Stimulated activated CD8-positive, alpha-beta memory T cell treated with anti-CD3 and anti-CD28 coated beads, Interleukin-2, amount 100 ng/mL, for 1 hour (primary cell): Measurements from ENCODE around the gene KRTAP5-1.

Source experiments
- DNase-seq, 2 donors: peaks; one replicate each; pipeline ENCODE4 v3.0.0-alpha.2; 2020; ENCODE audit warnings: low read depth in 2 of 2

Gene KRTAP5-1

DNA sequence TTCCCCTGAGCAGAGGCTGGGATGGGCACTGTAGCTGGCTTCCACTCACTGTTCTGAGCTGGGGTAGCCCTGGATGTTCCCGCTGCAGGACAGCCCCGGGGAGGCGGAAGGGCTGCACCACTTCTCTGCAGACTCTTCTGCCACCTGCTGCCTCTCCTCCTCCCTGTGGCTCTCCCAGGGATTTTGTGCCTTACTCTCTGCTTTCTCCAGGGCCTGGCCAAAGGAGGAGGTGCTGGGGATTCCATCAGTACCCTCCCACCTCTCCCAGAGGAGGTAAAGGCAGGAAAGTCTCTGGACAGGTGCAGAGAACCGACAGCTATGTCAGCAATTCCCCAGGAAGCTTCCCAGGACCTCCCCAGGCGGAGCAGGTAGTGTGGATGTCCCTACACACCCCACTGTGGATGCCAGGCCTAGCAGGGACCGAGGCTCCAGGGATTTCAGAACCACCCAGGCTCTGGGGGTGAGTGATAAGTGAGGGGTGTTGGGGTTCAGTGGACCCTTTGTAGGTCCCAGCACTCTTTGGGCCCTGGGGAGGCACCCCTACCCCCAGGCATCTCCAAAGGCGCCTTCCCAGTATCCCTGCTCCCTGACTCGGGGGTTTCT, 24.3 kb downstream of the KRTAP5-1 start:
- DNase-seq, result no peak

GRCh38 chr11:1560002-1560648, 25.0 kb downstream of the KRTAP5-1 start:
- no peak for DNase-seq

GRCh38 chr11:1559111-1559951, 25.8 kb downstream of the KRTAP5-1 start:
- DNase-seq, result no peak

DNA sequence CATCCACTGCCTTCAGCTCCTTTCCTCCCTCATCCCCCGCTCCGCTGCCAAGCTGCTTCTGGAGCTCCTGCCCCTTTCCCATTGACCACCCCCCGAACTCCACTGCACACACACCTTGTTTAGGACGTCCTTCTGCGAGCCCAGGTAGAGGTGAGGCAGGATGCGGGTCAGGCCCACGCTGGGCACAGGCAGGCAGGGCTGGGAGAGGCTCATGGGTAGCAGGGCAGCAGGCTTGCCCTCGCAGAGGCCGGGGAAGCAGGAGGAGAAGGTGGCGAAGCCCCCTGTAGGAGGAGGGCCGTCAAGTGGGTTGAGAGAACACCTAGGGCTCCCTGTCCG, 26.3 kb downstream of the KRTAP5-1 start:
- DNase-seq, result no peak

DNA sequence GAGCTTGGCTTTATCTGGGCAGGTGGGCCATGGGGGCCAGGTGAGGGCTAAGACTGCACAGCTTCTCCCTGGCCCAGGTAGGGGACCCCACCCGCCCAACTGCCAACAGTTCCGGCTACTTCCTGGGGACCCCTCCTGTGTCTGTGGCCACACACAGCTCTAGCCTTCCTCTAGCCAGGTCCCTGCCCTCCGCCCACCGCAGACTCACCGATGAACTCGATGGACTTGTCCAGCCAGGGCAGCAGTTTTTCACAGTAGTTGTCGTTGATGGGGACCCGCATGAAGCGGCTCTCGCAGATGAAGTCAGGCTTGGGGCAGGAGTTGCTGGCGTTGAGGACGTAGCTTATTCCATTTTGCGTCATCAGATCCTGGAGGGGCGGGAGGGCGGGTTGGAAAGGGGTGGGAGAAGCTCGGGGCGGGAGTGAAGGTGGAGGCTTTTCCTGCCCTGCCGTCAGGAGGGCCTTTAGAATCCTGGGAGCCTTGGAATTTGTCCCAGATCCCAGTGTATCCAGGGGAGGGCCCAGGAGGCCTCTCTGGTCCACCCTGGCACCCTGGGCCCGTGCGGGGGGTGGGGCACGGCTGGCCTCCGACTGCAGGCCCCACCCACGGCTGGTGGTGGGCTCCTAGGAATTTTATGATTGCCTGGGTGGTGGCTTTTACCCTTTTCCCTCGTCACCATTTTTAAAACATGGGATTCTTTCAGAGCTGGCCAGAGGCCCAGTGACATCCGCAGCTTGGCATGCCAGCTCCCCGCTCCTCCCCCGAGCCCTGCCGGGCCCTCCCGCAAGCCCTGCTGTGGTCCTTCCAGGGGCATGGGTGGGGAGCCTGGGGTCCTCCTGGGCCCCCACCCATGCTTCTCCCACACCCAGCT, 26.9 kb downstream of the KRTAP5-1 start:
- no peak for DNase-seq

DNA sequence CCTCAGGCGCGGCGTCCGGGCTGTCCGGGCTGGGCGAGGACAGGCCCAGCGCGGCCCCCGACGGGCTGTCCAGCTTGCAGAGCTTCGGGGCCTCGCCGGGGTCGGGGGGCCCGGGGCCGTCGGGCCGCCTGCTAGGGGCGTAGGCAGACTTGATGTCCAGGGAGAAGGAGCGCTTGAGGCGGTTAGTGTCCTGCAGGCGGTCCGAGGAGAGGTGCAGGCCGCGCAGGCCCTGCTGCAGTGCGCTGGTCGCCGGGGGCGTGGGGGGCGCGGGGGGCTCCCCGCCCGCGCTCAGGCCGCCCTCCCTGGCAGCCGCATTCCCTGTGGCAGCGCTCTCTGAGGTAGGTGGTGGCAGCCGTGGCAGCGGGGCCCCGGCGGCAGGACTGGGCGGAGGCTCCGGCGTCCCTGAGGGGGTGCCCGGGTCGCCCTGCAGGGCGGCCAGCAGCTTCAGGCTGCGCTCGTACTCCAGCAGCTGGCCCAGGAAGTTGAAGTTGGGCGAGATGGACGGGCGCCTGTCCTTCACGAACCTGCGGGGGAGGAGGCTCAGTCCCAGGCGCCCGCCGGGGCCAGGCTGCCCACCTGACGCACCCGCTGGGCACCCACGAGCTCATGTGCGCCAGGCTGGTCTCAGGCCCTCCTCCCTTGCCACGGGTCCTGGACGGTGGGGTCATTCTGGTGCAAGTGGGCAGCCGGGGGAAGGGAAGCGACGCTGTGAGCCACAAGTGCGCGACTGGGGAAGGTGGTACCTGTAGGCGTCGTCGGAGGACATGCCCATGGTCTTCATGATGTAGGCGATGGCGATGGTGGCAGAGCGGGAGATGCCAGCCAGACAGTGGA, 27.8 kb downstream of the KRTAP5-1 start:
- DNase-seq, result no peak

- no peak for DNase-seq
Observed at GRCh38 chr11:1556278-1556902, 28.7 kb downstream of the KRTAP5-1 start.

DNA sequence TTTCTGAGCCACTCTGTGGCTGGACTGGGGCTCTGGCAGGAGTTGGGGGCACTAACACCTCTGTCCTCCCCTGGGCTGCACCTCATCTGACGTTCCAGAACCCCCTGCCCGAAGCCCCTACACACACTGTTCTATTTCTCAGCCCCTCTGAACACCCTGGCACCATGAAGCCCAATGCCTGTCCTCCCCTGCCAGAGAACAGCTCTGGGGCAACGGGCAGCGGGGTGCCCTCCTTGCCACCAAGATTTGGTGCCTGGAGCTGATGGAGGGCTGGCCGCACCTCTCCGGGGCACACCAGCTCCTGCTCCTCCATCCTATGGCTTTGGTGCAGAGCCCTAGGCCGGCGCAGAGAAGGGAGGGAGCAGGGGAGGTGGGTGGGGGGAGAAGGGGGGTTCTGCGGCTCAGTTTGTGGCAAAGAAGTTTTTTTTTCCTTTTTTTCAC, 29.4 kb downstream of the KRTAP5-1 start:
- no peak for DNase-seq

DNA sequence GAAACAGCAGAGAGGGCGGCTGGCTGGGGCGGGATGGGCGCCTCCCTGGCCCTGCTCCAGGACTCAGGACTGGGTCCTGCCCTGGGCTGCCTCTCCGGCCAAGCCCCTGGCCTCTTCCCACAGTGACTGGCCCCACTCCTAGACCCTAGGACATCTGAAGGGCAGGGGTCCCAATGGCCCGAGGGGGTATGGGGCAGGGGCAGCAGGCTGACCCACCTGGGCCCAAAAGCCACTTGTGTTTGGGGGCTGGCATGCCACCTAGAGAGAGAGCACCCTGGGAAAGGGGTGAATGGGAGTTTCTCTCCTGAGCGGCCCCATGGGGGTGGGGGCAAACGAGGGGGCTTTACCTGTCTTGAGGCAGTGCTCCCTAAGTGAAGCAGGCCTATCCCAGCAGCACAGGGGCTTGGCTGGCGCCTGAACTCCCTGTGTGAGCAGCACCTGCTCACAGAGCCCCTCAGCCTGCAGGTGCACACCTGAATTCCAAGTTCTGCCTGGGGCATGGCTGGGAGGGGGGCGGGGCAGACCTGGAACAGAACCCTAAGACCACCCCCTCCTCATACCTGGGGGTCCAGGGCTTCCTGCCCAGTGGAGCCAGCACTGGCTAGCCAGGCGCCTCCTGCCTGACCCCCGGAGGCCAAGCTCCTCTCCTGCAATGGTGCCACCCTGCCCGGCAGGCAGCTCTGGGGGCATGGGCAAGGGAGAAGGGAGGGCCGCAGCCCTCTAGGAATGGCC, 29.9 kb downstream of the KRTAP5-1 start:
- DNase-seq, result no peak

- no peak for DNase-seq
Observed at GRCh38 chr11:1553808-1554594, 31.1 kb downstream of the KRTAP5-1 start.

GRCh38 chr11:1549338-1550330, 35.4 kb downstream of the KRTAP5-1 start:
- DNase-seq, result no peak

DNA sequence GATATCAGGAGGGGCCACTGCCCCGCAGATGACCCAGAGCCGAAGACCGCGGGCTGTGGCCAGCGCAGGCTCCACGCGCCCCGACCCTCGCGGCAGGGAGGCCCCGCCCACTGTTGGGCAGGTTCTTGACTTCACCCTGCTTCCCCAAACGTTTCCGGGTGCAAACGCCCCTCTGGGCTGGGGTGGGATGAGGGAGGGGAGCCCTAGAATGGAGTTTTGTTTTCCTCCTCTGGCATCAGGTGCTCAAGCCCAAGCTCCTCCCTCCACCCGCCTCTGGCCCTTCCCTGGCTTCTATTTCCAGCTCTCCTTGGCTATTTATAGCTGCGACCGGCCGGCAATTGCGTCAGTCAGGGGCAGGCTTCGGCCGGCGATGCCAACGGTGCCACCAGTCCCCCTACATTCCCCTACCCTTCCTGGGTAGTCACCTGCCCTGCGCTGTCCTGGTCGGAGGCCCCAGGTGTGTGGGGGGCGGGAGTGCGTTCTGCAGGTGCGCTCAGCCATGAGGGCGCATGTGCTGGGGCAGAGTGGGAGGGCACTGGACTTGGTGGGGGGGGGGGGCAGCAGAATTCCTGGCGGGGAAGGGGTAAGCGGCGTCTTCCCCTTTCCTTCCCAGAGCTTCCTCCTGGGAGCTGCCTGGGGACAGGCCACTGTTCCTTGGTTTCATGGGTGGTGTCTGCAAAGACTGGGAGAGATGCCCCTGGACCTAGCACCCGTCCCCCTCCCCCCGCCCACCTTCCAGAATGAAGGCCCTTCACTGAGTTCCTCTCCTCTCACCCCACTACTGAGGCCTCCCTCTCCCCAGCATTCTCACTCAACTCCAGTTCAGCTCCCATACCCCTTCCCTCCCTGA, 36.6 kb downstream of the KRTAP5-1 start:
- DNase-seq, result no peak

GRCh38 chr11:1547467-1548098, 37.5 kb downstream of the KRTAP5-1 start:
- no peak for DNase-seq

GRCh38 chr11:1546536-1547466, 38.3 kb downstream of the KRTAP5-1 start:
- DNase-seq, result peak in 1 of 2 donors; percentile 22

- DNase-seq, result no peak
Observed at GRCh38 chr11:1546077-1546535, 39.0 kb downstream of the KRTAP5-1 start.
